Effector memory CD4-positive, alpha-beta T cell (primary cell): ENCODE measurements around the gene PLXNA3.
"Not testable (repeated sequence)": the region's sequence is repeated elsewhere in the genome, so short reads cannot be mapped to it uniquely, and the experiment has no call there.

Source experiments
- DNase-seq, 3 donors: peaks; one replicate each; pipeline ENCODE4 v3.0.0-alpha.2; 2020
- H3K27ac ChIP-seq: 2 replicates; pipeline ENCODE4 v1.7.0; 2013; ENCODE audit warnings: mild to moderate bottlenecking, low read length, moderate library complexity; ENCODE audit not compliant: insufficient read depth, poor library complexity, severe bottlenecking
- H3K27me3 ChIP-seq: replicated peaks from 2 replicates; pipeline ENCODE4 v1.7.0; 2013; ENCODE audit warnings: mild to moderate bottlenecking, low read length; ENCODE audit not compliant: insufficient read depth, control insufficient read depth, poor library complexity, severe bottlenecking
- H3K36me3 ChIP-seq: 2 replicates; pipeline ENCODE4 v1.7.0; 2013; ENCODE audit warnings: mild to moderate bottlenecking, low read length, moderate library complexity; ENCODE audit not compliant: control insufficient read depth, insufficient read depth
- H3K4me1 ChIP-seq: 2 replicates; pipeline ENCODE4 v1.7.0; 2013; ENCODE audit warnings: low read length, mild to moderate bottlenecking; ENCODE audit not compliant: control insufficient read depth, insufficient read depth, poor library complexity, severe bottlenecking
- H3K4me3 ChIP-seq: 2 replicates; pipeline ENCODE4 v1.7.0; 2013; ENCODE audit warnings: low read length, low read depth, mild to moderate bottlenecking; ENCODE audit not compliant: insufficient read depth, poor library complexity, severe bottlenecking
- H3K9me3 ChIP-seq: 2 replicates; pipeline ENCODE4 v1.7.0; 2013; ENCODE audit warnings: mild to moderate bottlenecking, low read length, moderate library complexity; ENCODE audit not compliant: control insufficient read depth

Gene PLXNA3

DNA sequence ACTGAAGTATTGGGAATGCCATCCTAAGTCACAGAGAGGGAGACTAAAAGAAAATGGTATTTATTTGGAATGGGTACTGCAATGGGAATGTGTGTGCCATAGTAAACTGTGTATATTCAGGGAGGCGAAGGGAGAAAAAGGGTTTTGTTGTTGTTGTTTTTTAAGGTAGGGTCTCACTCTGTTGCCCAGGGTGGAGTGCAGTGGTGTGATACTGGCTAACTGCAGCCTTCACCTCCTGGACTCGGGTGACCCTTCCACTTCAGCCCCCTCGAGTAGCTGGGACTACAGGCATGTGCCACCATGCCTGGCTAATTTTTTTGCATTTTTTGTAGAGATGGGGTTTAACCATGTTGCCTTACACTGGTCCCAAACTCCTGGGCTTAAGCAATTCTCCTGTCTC is 36.6 kb downstream of the PLXNA3 start:
- no peaks in the 10 kb centered on the region for H3K9me3 ChIP-seq
- H3K4me3 ChIP-seq, result no peak overlapping the region
- H3K36me3 ChIP-seq, result no peaks in the 10 kb centered on the region
- no peaks in the 10 kb centered on the region for H3K4me1 ChIP-seq
- no peak for DNase-seq
- H3K27ac ChIP-seq, result no peak overlapping the region
- no peaks in the 10 kb centered on the region for H3K27me3 ChIP-seq

DNA sequence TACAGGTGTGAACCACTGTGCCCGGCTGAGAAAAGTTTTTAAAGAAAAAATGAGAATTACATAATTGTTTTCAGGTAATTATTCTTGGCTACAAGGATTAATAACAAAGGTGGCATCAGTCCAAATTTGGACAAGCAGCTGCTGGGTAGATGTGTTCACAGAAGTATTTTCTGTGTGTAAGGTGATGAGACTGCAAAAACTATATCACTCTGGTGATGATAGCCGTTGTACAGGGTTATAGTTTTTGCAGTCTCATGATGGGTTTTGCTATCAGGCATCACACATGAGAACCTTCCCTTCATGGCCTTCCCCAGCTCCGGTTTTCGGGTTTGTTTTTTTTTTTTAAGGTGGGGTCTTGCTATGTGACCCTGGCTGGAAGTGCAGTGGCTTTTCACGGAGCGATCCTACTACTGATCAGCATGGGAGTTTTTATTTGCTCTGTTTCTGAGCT is 37.4 kb downstream of the PLXNA3 start:
- Histone ChIP-seq H3K27ac (no peak overlapping the region), H3K27me3 (no peaks in the 10 kb centered on the region), H3K4me3 (no peak overlapping the region), H3K9me3 (no peaks in the 10 kb centered on the region), H3K36me3 (no peaks in the 10 kb centered on the region), H3K4me1 (no peaks in the 10 kb centered on the region)
- no peak for DNase-seq

DNA sequence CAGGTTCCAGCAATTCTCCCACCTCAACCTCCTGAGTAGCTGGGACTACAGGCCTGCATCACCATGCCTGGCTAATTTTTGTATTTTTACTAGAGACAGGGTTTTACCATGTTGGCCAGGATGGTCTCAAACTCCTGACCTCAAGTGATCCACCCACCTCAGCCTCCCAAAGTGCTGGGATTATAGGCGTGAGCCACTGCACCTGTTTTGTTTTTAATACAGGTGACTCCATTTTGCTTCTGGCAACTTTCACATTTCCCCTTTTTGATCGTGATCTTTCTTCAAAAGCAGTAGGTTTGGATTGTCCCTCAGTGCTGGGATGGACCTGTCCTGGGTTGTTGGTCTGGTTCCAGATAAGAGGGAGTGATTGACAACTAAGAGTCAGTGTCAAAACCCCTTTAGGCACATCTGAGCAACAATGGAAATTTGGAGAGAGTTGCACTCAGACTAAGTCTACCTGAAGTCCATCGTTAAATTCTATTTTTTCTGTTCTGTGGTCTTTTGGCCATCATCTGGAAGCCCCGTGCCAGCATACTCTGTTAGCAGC is 38.6 kb downstream of the PLXNA3 start:
- H3K27me3 ChIP-seq, H3K9me3 ChIP-seq, H3K27ac ChIP-seq, H3K36me3 ChIP-seq, H3K4me3 ChIP-seq, DNase-seq, H3K4me1 ChIP-seq: not testable (repeated sequence)

DNA sequence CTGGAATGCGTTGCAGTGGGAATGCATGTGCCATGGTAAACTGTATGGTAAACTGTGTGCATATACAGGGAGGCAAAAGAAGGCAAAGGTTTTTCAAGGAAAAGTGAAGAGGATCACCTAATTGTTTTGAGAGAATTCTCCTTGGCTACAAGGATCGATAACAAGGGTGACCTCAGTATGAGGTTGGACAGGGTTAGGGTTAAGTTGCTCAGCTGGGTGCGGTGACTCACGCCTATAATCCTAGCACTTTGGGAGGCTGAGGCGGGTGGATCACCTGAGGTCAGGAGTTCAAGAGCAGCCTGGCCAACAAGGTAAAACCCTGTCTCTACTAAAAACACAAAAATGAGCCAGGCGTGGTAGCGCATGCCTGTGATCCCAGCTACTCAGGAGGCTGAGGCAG is 43.3 kb downstream of the PLXNA3 start:
- DNase-seq, result not testable (repeated sequence)

DNA sequence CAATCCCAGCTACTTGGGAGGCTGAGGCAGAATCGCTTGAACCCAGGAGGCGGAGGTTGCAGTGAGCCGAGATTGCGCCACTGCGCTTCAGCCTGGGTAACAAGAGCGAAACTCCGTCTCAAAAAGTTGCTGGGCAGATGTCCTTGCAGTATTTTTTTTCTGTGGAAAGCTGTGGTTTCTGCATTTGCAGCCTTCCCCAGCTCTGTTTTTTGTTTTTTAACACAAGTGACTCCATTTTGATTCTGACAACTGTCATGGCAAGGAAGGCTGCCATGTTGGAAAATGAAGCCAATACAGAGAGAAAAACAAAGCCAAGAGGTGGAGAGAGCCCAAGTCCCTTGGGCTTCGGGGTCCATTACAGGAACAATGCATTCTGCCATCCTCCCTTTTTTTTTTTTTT is 44.0 kb downstream of the PLXNA3 start:
- H3K9me3 ChIP-seq, result no peaks in the 10 kb centered on the region
- no peaks in the 10 kb centered on the region for H3K36me3 ChIP-seq
- H3K4me1 ChIP-seq, result no peaks in the 10 kb centered on the region
- H3K27ac ChIP-seq, result no peak overlapping the region
- DNase-seq, result no peak
- no peaks in the 10 kb centered on the region for H3K27me3 ChIP-seq
- H3K4me3 ChIP-seq, result no peak overlapping the region

More for the DNA sequence above, 43.3 kb downstream of the PLXNA3 start:
- not testable (repeated sequence) for H3K4me3 ChIP-seq, H3K27ac ChIP-seq, H3K4me1 ChIP-seq, H3K27me3 ChIP-seq, H3K36me3 ChIP-seq, H3K9me3 ChIP-seq

DNA sequence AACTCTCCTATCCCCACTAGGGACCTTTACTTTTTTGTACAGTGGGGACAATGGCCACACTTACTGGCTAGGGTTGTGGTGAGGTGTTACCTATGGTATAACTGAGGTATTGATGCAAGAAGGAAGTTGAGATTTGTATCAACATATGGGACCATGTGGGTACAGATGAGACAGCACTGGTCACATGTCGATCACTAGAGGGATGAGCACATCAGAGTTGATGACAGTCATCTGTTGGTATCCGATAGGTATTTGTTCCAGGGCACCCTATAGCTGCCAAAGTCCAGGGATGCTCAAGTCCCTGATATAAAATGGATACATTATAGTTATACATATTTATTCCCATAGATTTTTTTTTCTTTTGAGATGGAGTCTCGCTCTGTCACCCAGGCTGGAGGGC is 44.9 kb downstream of the PLXNA3 start:
- H3K4me1 ChIP-seq, result no peaks in the 10 kb centered on the region
- no peaks in the 10 kb centered on the region for H3K36me3 ChIP-seq
- no peaks in the 10 kb centered on the region for H3K9me3 ChIP-seq
- no peak for DNase-seq
- no peak overlapping the region for H3K27ac ChIP-seq
- H3K4me3 ChIP-seq, result no peak overlapping the region
- H3K27me3 ChIP-seq, result no peaks in the 10 kb centered on the region

DNA sequence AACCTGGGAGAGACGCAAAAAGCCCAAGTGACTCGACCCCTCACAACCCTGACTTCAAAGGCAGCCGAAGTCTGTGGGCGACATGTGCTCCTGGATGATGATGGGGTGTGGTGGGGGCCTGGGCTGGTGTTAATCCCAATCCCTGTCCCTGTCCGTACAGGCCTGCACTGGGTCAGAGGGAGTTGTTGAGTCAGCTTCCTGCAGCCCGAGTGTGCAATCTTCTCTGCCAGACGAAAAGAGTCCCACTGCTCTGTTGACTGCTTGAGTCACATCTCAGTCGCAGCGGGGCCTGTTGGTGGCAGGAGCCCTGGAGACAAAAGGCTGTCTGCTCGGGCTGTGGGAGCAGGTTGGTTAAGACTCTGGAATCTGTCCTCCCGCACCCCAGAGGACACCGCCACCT is 47.7 kb downstream of the PLXNA3 start:
- Histone ChIP-seq H3K27me3 (no peaks in the 10 kb centered on the region), H3K36me3 (no peaks in the 10 kb centered on the region), H3K9me3 (no peaks in the 10 kb centered on the region), H3K4me1 (no peaks in the 10 kb centered on the region), H3K27ac (no peak overlapping the region), H3K4me3 (no peak overlapping the region)
- no peak for DNase-seq

DNA sequence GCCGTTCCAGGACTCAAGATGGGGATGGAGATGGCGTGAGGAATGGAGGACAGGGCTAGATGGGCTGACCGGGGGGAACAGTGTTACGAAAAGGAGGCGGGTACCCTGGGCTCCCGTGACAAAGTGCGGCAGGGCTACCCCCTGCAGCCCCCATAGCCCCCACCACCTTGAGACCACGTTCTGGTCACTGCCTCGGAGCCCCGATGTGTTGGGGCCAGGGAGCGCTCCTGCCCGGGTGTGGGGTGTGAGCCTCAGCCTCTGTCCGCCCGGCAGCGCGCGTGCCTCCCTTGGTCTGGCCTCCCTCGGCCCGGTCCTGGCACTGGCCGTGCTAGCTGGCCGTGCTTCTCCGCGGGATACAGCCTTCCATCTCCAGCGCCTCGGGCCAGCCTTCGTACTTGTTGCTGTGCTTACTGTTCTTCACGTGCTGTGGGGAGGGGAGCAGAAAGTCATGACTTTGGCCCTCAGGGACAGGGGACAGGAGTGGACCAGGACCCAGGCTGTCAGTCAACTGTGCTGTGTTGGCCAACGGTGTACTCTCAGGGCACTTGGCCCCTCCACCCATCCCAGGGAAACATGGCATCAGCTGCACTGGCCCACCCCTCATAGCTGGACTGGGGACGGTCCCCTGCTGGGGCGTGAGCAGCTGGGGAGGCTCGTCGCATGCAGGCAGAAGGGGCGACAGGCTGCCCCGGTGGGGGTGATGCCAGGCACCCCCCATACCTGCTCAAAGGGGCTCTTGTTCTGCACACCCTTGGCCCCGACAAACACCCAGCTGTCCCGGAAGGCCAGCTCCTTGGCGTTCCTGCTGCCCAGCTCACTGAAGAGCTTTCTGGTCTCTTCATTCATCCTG is 48.6 kb downstream of the PLXNA3 start:
- Histone ChIP-seq H3K27me3 (no peaks in the 10 kb centered on the region), H3K36me3 (no peaks in the 10 kb centered on the region), H3K9me3 (no peaks in the 10 kb centered on the region), H3K27ac (no peak overlapping the region), H3K4me1 (no peaks in the 10 kb centered on the region), H3K4me3 (no peak overlapping the region)
- DNase-seq, result no peak

DNA sequence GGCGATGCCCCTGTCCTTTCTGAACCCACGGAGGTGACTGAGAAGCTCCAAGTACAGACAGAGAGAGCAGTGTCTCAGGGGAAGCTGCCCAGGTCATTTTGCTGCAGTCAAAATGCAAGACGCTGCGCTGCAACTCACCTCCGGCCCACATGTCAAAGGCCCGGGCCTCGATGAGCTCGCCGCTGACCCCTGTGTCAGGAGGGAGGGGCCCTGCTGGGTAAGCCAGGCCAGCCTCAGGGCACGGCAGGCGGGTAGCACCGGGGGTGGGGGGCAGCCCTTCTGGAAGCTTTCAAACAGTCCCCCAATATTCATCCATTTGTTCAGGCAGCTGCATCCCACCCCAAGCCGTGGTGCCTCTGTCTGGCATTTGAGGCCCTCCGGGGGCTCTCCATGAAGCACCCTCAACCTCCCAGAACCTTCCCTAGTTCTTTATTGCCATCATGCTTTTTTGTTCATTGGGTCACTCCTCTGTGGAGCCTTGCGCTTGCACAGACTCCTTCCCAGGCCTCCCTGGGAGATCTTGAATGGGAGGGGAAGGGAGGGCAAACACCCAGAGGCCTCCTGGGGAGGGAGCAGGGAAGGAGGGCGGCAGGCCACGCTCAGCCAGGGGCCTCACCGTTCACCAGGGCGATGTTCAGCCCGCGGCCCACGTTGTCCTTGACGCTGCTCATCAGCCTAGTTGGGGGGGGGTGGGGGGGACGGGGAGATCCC is 49.7 kb downstream of the PLXNA3 start:
- H3K27me3 ChIP-seq, result no peaks in the 10 kb centered on the region
- no peak for DNase-seq
- H3K4me1 ChIP-seq, result no peaks in the 10 kb centered on the region
- no peaks in the 10 kb centered on the region for H3K36me3 ChIP-seq
- H3K27ac ChIP-seq, result no peak overlapping the region
- no peaks in the 10 kb centered on the region for H3K9me3 ChIP-seq
- no peak overlapping the region for H3K4me3 ChIP-seq

DNA sequence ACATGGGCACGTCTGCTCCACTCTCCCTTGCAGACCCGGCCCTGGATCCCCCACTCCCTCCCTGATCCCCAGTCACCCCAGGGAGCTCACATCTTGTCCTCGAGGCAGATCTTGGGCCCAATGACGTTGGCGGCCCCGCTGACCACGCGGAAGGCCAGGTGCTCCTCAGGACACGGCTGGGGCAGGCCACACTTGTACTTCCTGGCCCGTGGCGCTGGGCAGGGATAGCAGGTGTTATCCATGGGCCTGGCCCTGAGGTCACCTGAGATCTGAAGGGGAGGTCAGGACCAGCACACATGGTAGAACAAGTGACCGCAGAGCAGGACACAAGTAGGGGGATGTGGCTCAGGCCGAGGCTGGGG is 50.3 kb downstream of the PLXNA3 start:
- H3K36me3 ChIP-seq, result no peaks in the 10 kb centered on the region
- DNase-seq, result no peak
- H3K9me3 ChIP-seq, result no peaks in the 10 kb centered on the region
- H3K27ac ChIP-seq, result no peak overlapping the region
- no peaks in the 10 kb centered on the region for H3K4me1 ChIP-seq
- H3K4me3 ChIP-seq, result no peak overlapping the region
- H3K27me3 ChIP-seq, result no peaks in the 10 kb centered on the region
